ENCODE data around the gene S100G.
"Not testable (repeated sequence)": the region's sequence is repeated elsewhere in the genome, so short reads cannot be mapped to it uniquely, and the experiment has no call there.

The S100G gene

DNA sequence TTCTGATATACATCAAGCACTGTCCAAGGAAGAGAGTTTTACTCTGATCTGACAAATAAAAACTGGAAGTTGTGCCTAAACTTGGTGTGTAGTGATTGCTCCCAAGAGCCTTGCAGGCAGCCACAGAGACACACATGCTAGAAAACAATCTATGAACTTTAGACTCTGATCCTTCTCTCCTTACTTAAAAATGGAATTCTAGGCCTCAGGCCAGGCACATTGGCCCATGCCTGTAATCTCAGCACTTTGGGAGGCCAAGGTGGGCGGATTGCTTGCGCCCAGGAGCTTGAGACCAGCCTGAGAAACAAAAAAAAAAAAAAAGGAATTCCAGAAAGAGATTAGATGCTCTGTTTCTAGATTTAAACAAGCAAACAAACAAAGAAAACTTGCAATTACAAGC lies 45.6 kb upstream of the S100G start:
- no peak overlapping the region for H3K27ac ChIP-seq (ENCODE audit: low read length)
- no peaks in the 10 kb centered on the region for H3K79me2 ChIP-seq (ENCODE audit: low read length)

DNA sequence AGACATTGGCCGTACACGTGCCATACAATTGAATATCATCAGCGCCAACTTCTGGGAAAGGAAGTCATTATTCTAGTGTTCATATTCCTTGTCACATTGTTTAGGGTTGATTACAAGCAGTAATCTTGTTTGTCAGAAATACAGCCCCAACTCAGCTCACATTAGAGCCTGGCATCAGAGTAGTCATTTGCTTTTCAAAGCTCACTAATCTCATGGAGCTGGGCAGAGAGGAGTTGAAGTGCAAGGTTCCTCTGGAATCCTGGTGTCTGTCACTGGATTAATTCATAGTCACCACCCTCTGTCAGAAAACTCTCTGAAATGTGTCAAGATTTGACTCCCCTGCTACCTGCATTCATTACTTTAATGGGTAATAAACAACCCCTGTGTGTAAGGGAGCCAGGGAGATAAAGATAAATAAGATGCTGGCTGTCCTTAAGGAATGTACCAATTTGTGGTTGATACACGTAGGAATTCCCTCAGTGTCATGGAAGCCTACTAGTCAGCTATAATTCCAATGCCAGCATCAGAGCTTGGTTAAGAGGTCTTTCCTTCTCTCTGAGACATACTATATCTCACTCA lies 43.7 kb upstream of the S100G start:
- H3K79me2 ChIP-seq (ENCODE audit: low read length) = no peaks in the 10 kb centered on the region
- no peak for DNase-seq
- H2AFZ ChIP-seq (ENCODE audit: low read length) = no peak overlapping the region
- H3K9me3 ChIP-seq (replicated peaks; ENCODE audit: insufficient read depth, low read length) = no peaks in the 10 kb centered on the region
- H3K36me3 ChIP-seq (replicated peaks; ENCODE audit: insufficient read depth, low read length) = no peaks in the 10 kb centered on the region
- no peaks in the 10 kb centered on the region for H4K20me1 ChIP-seq (ENCODE audit: insufficient read depth, low read length)
- no peak overlapping the region for H3K4me3 ChIP-seq (ENCODE audit: low read length)
- no peak overlapping the region for H3K27ac ChIP-seq (ENCODE audit: low read length)
- no peak overlapping the region for H3K9ac ChIP-seq (ENCODE audit: low read length)
- no peak for TF ChIP-seq EZH2phosphoT487 (IDR thresholded peaks at IDR 0.05; ENCODE audit: low read length)
- TF ChIP-seq EZH2 (optimal IDR thresholded peaks at IDR 0.05; ENCODE audit: low read depth, low read length) = no peak
- TF ChIP-seq, protein P1, sequence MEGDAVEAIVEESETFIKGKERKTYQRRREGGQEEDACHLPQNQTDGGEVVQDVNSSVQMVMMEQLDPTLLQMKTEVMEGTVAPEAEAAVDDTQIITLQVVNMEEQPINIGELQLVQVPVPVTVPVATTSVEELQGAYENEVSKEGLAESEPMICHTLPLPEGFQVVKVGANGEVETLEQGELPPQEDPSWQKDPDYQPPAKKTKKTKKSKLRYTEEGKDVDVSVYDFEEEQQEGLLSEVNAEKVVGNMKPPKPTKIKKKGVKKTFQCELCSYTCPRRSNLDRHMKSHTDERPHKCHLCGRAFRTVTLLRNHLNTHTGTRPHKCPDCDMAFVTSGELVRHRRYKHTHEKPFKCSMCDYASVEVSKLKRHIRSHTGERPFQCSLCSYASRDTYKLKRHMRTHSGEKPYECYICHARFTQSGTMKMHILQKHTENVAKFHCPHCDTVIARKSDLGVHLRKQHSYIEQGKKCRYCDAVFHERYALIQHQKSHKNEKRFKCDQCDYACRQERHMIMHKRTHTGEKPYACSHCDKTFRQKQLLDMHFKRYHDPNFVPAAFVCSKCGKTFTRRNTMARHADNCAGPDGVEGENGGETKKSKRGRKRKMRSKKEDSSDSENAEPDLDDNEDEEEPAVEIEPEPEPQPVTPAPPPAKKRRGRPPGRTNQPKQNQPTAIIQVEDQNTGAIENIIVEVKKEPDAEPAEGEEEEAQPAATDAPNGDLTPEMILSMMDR (IDR thresholded peaks at IDR 0.05; ENCODE audit: low read length) = no peak
- H3K27me3 ChIP-seq (replicated peaks; ENCODE audit: insufficient read depth, low read length) = no peaks in the 10 kb centered on the region
- no peaks in the 10 kb centered on the region for H3F3A ChIP-seq (ENCODE audit: insufficient read depth, low read length)
- no peaks in the 10 kb centered on the region for H3K9me2 ChIP-seq (replicated peaks; ENCODE audit: insufficient read depth, low read length)
- no peaks in the 10 kb centered on the region for H3K4me1 ChIP-seq (ENCODE audit: low read length)
- H3K4me2 ChIP-seq (ENCODE audit: low read depth, low read length) = no peak overlapping the region

More for the DNA sequence above, 45.6 kb upstream of the S100G start:
- no peaks in the 10 kb centered on the region for H3K4me1 ChIP-seq (ENCODE audit: low read length)
- no peak overlapping the region for H3K4me2 ChIP-seq (ENCODE audit: low read depth, low read length)
- no peaks in the 10 kb centered on the region for H3K27me3 ChIP-seq (replicated peaks; ENCODE audit: insufficient read depth, low read length)
- TF ChIP-seq, protein P1 (IDR thresholded peaks at IDR 0.05; ENCODE audit: low read length) = no peak
- TF ChIP-seq EZH2phosphoT487 (IDR thresholded peaks at IDR 0.05; ENCODE audit: low read length) (no peak), EZH2 (optimal IDR thresholded peaks at IDR 0.05; ENCODE audit: low read depth, low read length) (no peak)
- no peaks in the 10 kb centered on the region for H3K9me2 ChIP-seq (replicated peaks; ENCODE audit: insufficient read depth, low read length)
- H3F3A ChIP-seq (ENCODE audit: insufficient read depth, low read length) = no peaks in the 10 kb centered on the region
- H3K4me3 ChIP-seq (ENCODE audit: low read length) = no peak overlapping the region
- no peak overlapping the region for H2AFZ ChIP-seq (ENCODE audit: low read length)
- no peaks in the 10 kb centered on the region for H3K36me3 ChIP-seq (replicated peaks; ENCODE audit: insufficient read depth, low read length)
- H3K9ac ChIP-seq (ENCODE audit: low read length) = no peak overlapping the region
- H4K20me1 ChIP-seq (ENCODE audit: insufficient read depth, low read length) = no peaks in the 10 kb centered on the region
- no peaks in the 10 kb centered on the region for H3K9me3 ChIP-seq (replicated peaks; ENCODE audit: insufficient read depth, low read length)
- DNase-seq = no peak

DNA sequence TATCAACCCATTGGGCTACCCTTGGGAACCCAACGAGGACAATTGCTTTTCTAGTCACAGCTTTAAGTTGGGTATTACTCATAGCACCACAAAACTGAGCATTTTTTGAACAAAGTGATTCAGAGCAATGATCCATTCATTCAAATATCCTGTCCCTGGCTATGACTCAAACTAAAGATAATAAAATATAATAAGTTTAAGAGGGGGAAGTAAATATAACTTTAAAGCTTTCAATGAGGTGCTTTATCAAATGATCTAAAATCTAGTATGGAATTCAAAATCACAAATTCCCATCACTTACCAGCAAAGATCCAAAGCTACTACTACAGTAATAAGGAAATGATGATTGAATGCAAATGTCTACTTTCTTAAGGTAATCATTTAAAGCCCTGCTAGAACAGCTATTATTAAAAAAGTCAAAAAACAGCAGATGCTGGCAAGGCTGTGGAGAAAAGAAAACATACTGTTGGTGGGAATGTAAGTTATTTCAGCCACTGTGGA lies 39.8 kb upstream of the S100G start:
- H3F3A ChIP-seq (ENCODE audit: insufficient read depth, low read length) = no peaks in the 10 kb centered on the region
- DNase-seq = no peak
- H3K79me2 ChIP-seq (ENCODE audit: low read length) = no peaks in the 10 kb centered on the region
- no peak overlapping the region for H2AFZ ChIP-seq (ENCODE audit: low read length)
- no peak overlapping the region for H3K4me3 ChIP-seq (ENCODE audit: low read length)
- H4K20me1 ChIP-seq (ENCODE audit: insufficient read depth, low read length) = no peaks in the 10 kb centered on the region
- no peaks in the 10 kb centered on the region for H3K9me3 ChIP-seq (replicated peaks; ENCODE audit: insufficient read depth, low read length)
- no peaks in the 10 kb centered on the region for H3K27me3 ChIP-seq (replicated peaks; ENCODE audit: insufficient read depth, low read length)
- TF ChIP-seq EZH2 (optimal IDR thresholded peaks at IDR 0.05; ENCODE audit: low read depth, low read length) (no peak), EZH2phosphoT487 (IDR thresholded peaks at IDR 0.05; ENCODE audit: low read length) (no peak)
- TF ChIP-seq, protein P1 (IDR thresholded peaks at IDR 0.05; ENCODE audit: low read length) = no peak
- H3K27ac ChIP-seq (ENCODE audit: low read length) = no peak overlapping the region
- H3K9me2 ChIP-seq (replicated peaks; ENCODE audit: insufficient read depth, low read length) = no peaks in the 10 kb centered on the region
- no peaks in the 10 kb centered on the region for H3K4me1 ChIP-seq (ENCODE audit: low read length)
- H3K36me3 ChIP-seq (replicated peaks; ENCODE audit: insufficient read depth, low read length) = no peaks in the 10 kb centered on the region
- H3K4me2 ChIP-seq (ENCODE audit: low read depth, low read length) = no peak overlapping the region
- H3K9ac ChIP-seq (ENCODE audit: low read length) = no peak overlapping the region

DNA sequence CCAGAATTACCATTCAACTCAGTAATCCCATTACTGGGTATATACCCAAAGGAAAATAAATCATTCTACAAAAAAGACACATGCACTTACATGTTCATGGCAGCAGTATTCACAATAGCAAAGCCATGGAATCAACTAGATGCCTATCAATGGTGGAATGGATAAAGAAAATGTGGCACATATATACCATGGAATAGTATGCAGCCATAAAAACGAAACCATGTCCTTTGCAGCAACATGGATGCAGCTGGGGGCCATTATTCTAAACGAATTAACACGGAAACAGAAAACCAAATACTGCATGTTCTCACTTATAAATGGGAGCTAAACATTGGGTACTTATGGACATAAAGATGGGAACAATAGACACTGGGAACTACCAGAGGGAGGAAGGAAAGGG lies 39.3 kb upstream of the S100G start:
- not testable (repeated sequence) for H4K20me1 ChIP-seq (ENCODE audit: insufficient read depth, low read length); DNase-seq; H3K79me2 ChIP-seq (ENCODE audit: low read length); H3F3A ChIP-seq (ENCODE audit: insufficient read depth, low read length); H3K9me2 ChIP-seq (replicated peaks; ENCODE audit: insufficient read depth, low read length); H3K4me2 ChIP-seq (ENCODE audit: low read depth, low read length); H3K4me3 ChIP-seq (ENCODE audit: low read length); H3K9ac ChIP-seq (ENCODE audit: low read length); H3K9me3 ChIP-seq (replicated peaks; ENCODE audit: insufficient read depth, low read length); H3K4me1 ChIP-seq (ENCODE audit: low read length); H3K27ac ChIP-seq (ENCODE audit: low read length); H3K36me3 ChIP-seq (replicated peaks; ENCODE audit: insufficient read depth, low read length); H2AFZ ChIP-seq (ENCODE audit: low read length); H3K27me3 ChIP-seq (replicated peaks; ENCODE audit: insufficient read depth, low read length)

Data from MM.1S (cell line).